ENCODE data around the gene DUSP1. TPM values are rescaled to one million over a fixed set of nuclear protein-coding genes. Genes with fewer than 3 reads are reported as not detected.

DUSP1 gene
- total and polyA plus RNA-seq, 2 donors (not counting 3 experiments of a cell fraction or from before 2014, with no cell fraction given): 36.1 to 196 TPM

DNA sequence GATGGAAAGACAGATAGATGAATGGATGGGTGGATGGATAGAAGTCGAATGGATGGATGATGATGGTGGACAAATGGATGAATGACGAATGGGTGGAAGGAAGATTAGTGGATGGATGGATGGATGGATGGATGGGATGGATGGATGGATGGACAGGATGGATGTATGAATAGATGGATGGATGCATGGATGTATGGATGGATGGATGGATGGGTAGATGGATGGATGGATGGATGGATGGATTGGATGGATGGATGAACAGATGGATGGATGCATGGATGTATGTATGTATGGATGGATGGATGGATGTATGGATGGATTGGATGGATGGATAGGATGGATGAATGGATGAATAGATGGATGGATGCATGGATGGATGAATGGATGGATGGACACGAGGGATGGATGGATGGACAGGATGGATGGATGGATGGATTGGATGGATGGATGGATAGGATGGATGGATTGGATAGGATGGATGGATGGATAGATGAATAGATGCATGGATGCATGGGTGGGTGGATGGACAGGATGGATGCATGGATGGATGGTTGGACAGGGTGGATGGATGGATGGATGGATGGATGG, 52.4 kb downstream of the DUSP1 start:
- Histone ChIP-seq H3K4me2 (ENCODE audit: insufficient read depth, low read length) (no peak overlapping the region), H3K79me2 (ENCODE audit: control insufficient read depth, insufficient read depth, low read length) (no peaks in the 10 kb centered on the region), H4K20me1 (replicated peaks; ENCODE audit: control insufficient read depth, extremely low read depth, insufficient read depth, low read length) (no peaks in the 10 kb centered on the region), H3K27ac (ENCODE audit: insufficient read depth, low read depth, low read length) (no peak overlapping the region), H3K4me1 (ENCODE audit: control insufficient read depth, extremely low read depth, insufficient read depth, low read length) (peaks cover 25% of the 10 kb centered on the region), H3K9me3 (replicated peaks; ENCODE audit: control insufficient read depth, insufficient read depth, low read length) (no peaks in the 10 kb centered on the region), H2AFZ (ENCODE audit: low read depth, low read length) (no peak overlapping the region), H3K36me3 (ENCODE audit: control insufficient read depth in 2 of 2, extremely low read depth in 1 of 2, insufficient read depth in 2 of 2, low read length in 2 of 2) (no peaks in the 10 kb centered on the region), H3K4me3 (replicated peaks in 1 of 3; ENCODE audit: insufficient read depth in 1 of 3, low read depth in 1 of 3, low read length in 3 of 3) (no peak overlapping the region), H3K9ac (replicated peaks; ENCODE audit: extremely low read depth, insufficient read depth, low read length) (no peak overlapping the region), H3K27me3 (ENCODE audit: control insufficient read depth in 2 of 2, insufficient read depth in 2 of 2, low read length in 2 of 2) (no peaks in the 10 kb centered on the region), H3K9me1 (replicated peaks; ENCODE audit: control insufficient read depth, extremely low read depth, insufficient read depth, low read length) (no peaks in the 10 kb centered on the region)
- no peak for FAIRE-seq
- TF ChIP-seq POLR2A (IDR thresholded peaks at IDR 0.05; ENCODE audit: low read depth, low read length) (no peak), FOS (IDR thresholded peaks at IDR 0.05; ENCODE audit: borderline replicate concordance, insufficient read depth, low read length) (no peak), JUN (IDR thresholded peaks at IDR 0.05; ENCODE audit: borderline replicate concordance, insufficient read depth, insufficient read length, low read depth) (no peak), EZH2 (IDR thresholded peaks at IDR 0.05; ENCODE audit: borderline replicate concordance, low read depth, low read length, severe bottlenecking) (no peak), MYC (IDR thresholded peaks at IDR 0.05; ENCODE audit: low read depth, low read length) (no peak), MAX (IDR thresholded peaks at IDR 0.05; ENCODE audit: insufficient read depth, insufficient read length) (no peak), POLR2AphosphoS5 (IDR thresholded peaks at IDR 0.05; ENCODE audit: insufficient read depth, low read depth, low read length) (no peak), GATA2 (IDR thresholded peaks at IDR 0.05; ENCODE audit: insufficient read depth, insufficient read length, low read depth, low read length) (no peak)
- TF ChIP-seq, protein P1, sequence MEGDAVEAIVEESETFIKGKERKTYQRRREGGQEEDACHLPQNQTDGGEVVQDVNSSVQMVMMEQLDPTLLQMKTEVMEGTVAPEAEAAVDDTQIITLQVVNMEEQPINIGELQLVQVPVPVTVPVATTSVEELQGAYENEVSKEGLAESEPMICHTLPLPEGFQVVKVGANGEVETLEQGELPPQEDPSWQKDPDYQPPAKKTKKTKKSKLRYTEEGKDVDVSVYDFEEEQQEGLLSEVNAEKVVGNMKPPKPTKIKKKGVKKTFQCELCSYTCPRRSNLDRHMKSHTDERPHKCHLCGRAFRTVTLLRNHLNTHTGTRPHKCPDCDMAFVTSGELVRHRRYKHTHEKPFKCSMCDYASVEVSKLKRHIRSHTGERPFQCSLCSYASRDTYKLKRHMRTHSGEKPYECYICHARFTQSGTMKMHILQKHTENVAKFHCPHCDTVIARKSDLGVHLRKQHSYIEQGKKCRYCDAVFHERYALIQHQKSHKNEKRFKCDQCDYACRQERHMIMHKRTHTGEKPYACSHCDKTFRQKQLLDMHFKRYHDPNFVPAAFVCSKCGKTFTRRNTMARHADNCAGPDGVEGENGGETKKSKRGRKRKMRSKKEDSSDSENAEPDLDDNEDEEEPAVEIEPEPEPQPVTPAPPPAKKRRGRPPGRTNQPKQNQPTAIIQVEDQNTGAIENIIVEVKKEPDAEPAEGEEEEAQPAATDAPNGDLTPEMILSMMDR (IDR thresholded peaks at IDR 0.05; ENCODE audit: extremely low read depth in 1 of 2, insufficient read depth in 1 of 2, low read depth in 1 of 2, low read length in 2 of 2): no peak
- POLR2A ChIA-PET: interaction anchor here (1.1 kb wide), 1 partner anchor 52 kb away, joined by 3 read pairs; no protein-coding TSS in a partner anchor
- intact Hi-C loops (cut with micrococcal nuclease): no loop called here
- CTCF ChIA-PET: interaction anchor here (2.2 kb wide), 1 partner anchor 213 kb away, joined by 19 read pairs; no protein-coding TSS in a partner anchor
- dilution Hi-C loops (cut with MboI; ENCODE audit: extremely low pct_ligation_motif_present, low sequenced_read_pairs): no loop called here
- DNase-seq (ENCODE audit: low read depth, low spot score): no peak
- BruUV-seq (replicated peaks): no TSS peak

Small RNA genes lying within 50 kb of the gene (small RNA-seq; reads per million reads assigned to genes)
- not detected for gene AC022217.4 (ENCODE audit: insufficient read depth, insufficient read length, low read depth, low replicate concordance)
- not detected for gene RF00019 (ENCODE audit: insufficient read depth, insufficient read length, low read depth, low replicate concordance)

Other genes starting within 250 kb of the DUSP1 start
- 0.90 and 1.6 TPM in 2 replicates for gene NEURL1B, start 129.9 kb downstream of the DUSP1 start, total RNA-seq
- gene NEURL1B, start 129.9 kb downstream of the DUSP1 start, polyA plus RNA-seq: 0.40 and 0.44 TPM in 2 replicates
- gene ERGIC1, start 63.1 kb upstream of the DUSP1 start, total RNA-seq: 105 and 118 TPM in 2 replicates
- 109 and 115 TPM in 2 replicates for gene ERGIC1, start 63.1 kb upstream of the DUSP1 start, polyA plus RNA-seq
- gene RPL26L1, start 188.2 kb upstream of the DUSP1 start, total RNA-seq: 57.4 and 62.9 TPM in 2 replicates
- 63.5 and 78.3 TPM in 2 replicates for gene RPL26L1, start 188.2 kb upstream of the DUSP1 start, polyA plus RNA-seq
- gene ATP6V0E1, start 212.6 kb upstream of the DUSP1 start, total RNA-seq: 217 and 222 TPM in 2 replicates
- gene ATP6V0E1, start 212.6 kb upstream of the DUSP1 start, polyA plus RNA-seq: 276 and 278 TPM in 2 replicates